EL (cell line): Measurements from ENCODE around the gene FBN3.

Experiments used
- DNase-seq: peaks from one replicate; pipeline ENCODE4 v3.0.0-alpha.2; 2016

Gene FBN3

GRCh38 chr19:8148410-8149260 lies 757 bp downstream of the FBN3 start:
- no peak for DNase-seq

GRCh38 chr19:8148088-8148409 lies 1.3 kb downstream of the FBN3 start:
- DNase-seq, result no peak

GRCh38 chr19:8147582-8147978 lies 1.8 kb downstream of the FBN3 start:
- DNase-seq, result no peak

GRCh38 chr19:8146877-8147581 lies 2.4 kb downstream of the FBN3 start:
- DNase-seq, result no peak

GRCh38 chr19:8144273-8144995 lies 5.0 kb downstream of the FBN3 start:
- no peak for DNase-seq

- DNase-seq, result peak; percentile 9
Observed at GRCh38 chr19:8143041-8143440, 6.4 kb downstream of the FBN3 start.

GRCh38 chr19:8142513-8142900 lies 6.9 kb downstream of the FBN3 start:
- no peak for DNase-seq

GRCh38 chr19:8141726-8142512 lies 7.5 kb downstream of the FBN3 start:
- no peak for DNase-seq

- DNase-seq, result no peak
Observed at GRCh38 chr19:8138201-8138600, 11.2 kb downstream of the FBN3 start.

- no peak for DNase-seq
Observed at GRCh38 chr19:8137425-8137824, 12.0 kb downstream of the FBN3 start.

- no peak for DNase-seq
Observed at GRCh38 chr19:8135946-8136618, 13.3 kb downstream of the FBN3 start.

GRCh38 chr19:8132858-8133458 lies 16.4 kb downstream of the FBN3 start:
- no peak for DNase-seq

GRCh38 chr19:8131517-8131916 lies 17.9 kb downstream of the FBN3 start:
- DNase-seq, result no peak

- no peak for DNase-seq
Observed at GRCh38 chr19:8129061-8129618, 20.3 kb downstream of the FBN3 start.

GRCh38 chr19:8128551-8128950 lies 20.8 kb downstream of the FBN3 start:
- DNase-seq, result no peak

GRCh38 chr19:8127311-8127710 lies 22.1 kb downstream of the FBN3 start:
- no peak for DNase-seq

GRCh38 chr19:8126511-8126910 lies 22.9 kb downstream of the FBN3 start:
- DNase-seq, result no peak

- no peak for DNase-seq
Observed at GRCh38 chr19:8126008-8126407, 23.4 kb downstream of the FBN3 start.

- no peak for DNase-seq
Observed at GRCh38 chr19:8123683-8124082, 25.7 kb downstream of the FBN3 start.

GRCh38 chr19:8120636-8121480 lies 28.5 kb downstream of the FBN3 start:
- DNase-seq, result no peak

GRCh38 chr19:8117991-8118390 lies 31.4 kb downstream of the FBN3 start:
- no peak for DNase-seq
